ENCODE results near the gene TCL1A.
A peak's percentile ranks its signal among the peaks of the same experiment; 100 is the strongest.

Gene TCL1A

DNA sequence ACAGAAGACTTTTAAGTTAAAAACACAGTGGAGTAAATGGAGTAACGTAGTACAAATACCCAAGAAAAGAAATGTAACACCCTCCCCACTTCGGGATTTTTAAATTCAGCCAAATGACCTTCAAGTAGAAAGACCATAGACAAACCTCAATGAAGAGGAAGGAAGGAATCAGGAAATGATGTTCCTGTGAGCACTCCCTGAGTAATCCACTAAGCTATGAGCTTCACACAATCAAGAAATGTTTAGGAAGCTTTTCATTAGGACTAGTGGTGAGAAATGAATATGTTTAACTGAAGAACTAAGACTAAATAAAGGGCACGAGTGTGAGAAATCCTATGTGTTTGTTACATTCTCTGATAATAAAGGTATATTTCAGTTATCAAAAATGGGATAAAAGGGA lies 10.1 kb downstream of the TCL1A start:
- no peak for DNase-seq

DNA sequence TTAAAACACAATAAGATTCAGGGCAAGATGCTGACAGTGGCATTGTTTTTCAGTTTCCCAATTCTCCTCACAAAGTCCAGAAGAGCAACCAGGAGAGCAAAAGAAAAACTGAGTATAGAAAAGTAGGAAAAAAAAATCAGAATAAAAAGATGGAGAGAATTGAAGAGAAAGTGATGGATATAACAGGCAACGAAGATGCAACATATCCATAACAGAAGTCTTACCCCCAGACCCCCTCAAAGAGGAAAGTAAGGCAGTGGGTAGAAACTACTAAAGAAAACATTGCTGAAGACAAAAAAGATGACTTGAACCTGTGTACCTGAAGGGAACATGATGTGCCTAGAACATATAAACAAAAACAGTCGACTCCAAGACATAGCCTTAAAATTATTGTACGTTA lies 10.6 kb downstream of the TCL1A start:
- DNase-seq: no peak

DNA sequence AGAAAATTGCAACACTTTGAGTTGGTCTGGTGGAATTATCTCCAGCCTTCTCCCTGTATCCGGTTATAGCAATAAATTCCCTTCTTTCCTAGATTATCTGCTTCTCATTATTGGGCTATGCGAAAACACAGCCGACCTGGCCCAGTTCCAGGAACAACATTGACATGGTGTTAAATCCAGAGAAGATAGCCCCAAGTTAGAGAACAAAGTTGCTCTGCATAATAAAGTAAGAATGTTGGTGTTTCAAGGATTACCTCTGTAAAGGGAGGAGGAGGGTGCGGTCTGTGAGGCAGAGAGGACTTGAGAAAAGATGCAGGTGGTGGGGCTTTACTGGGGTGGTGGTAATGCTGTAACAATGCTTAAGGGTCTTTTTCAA lies 12.1 kb downstream of the TCL1A start:
- DNase-seq: no peak

DNA sequence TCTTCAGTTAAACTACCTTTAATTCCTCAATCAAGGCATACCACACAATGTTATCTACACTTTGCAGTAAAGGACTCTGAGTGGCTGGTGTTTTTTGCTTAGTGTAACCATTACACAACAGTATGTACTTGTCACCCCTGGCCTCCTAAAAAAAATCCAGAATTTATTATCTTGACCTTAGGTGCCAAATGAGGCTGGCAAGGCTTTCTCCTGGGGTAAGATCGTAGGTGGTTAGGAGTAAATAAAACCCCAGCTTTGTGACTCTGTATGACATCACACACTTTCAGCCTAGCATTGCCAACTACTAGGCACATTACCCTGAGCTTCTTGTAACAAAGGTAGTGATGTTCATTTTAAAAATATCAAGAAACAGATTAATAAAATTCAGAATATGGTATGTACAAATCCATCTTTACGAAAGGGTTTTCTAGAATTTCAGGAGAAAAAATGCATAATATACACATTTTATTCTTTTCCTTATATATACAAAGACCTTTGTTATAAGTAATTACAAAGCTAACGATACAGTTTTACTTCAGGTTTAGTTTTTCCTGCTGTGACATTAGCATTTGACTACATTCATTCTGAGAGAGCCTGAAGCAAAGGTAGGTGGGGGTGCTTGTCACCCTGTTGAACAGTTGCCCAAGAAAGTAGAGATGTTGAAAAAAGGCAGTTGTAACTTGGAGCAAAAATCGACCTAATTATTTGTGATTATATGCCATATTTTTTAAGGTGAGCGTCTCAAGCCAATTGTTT lies 13.5 kb downstream of the TCL1A start:
- no peak for DNase-seq

DNA sequence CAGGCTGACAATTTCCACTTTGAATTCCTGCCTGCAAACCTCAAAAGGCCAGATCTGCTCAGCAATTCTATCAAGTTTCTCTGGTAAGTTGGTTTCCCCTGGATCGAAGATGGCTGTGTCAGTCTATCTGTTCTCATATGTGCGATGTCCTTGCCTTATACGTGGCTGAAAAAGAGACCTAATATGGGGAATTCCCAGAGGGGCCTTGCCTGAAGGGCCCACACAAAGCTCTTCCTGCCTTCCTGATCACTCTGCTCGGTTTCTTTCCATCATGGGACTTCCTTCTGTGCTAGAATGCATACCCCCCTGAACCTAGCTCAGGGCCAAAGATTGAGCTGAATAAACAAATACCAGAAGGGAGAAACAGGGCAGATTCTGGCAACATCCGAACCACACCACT lies 14.5 kb downstream of the TCL1A start:
- DNase-seq: no peak

DNA sequence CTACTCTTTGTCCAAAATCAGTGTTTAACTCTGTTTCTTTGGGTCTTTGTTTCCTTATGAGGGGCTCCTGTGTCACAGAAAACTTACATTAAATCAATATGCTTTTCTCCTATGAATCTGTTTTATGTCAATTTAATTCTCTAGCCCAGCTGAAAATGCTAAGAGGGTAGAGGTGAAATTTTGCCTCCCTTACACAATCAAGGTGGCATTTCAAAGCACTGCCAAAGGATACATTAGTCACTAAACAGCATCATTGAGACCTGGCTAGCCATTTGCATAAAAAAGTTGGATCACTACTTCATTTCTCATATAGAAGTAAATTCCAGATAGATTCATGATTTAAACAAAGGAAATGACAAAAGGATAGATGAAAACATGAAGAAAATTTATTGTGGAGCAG lies 15.6 kb downstream of the TCL1A start:
- no peak for DNase-seq

DNA sequence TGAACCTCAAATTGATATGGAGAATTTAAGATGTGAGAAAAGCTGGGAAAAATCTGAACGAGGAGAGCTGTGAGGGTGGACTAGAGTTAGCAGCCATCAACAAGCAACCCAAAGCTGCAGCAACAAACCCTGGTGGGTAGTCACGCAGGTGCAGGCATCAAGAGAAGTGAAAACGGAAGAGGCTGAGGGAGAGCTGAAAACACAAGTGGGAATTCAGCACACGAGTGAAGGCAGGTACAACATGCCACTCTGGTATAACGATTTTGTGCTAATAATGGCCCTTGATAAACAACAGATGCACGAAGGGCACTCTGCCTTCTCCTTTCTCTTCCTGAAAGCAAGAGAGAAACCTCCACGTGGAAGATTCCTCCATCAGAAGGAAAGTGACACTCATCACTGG lies 16.2 kb downstream of the TCL1A start:
- no peak for DNase-seq

DNA sequence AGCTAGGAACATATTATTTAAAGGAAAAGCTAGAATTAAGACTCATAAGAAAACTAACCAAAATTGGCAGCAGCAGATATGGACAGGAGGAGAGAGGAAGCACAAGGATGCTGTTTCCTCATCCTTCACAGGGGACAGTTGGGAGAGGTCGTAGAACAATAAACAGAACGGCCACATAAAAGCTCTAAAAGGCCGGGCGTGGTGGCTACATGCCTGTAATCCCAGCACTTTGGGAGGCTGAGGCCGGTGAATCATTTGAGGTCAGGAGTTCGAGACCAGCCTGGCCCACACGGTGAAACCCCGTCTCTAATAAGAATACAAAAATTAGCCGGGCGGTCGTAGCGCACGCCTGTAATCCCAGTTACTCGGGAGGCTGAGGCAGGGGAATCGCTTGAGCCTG lies 17.2 kb downstream of the TCL1A start:
- no peak for DNase-seq

DNA sequence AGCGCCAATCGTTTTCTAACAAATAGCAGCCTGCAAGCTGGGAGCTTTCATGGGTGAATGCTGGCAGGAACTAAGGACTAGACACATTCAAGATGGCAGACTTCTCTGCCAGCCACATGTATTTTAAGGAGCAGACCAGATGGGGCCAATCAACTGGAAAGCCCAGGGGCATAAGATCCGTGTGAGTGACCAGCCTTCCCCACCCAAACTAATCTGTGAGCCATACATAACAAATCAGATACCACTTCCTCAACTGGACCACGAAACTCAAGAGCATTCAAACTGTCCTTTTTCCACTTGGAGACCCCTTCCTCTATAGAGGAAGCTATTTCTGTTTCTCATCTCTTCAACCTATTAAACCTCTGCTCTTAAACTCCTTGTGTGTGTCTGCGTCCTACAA lies 18.0 kb downstream of the TCL1A start:
- no peak for DNase-seq

DNA sequence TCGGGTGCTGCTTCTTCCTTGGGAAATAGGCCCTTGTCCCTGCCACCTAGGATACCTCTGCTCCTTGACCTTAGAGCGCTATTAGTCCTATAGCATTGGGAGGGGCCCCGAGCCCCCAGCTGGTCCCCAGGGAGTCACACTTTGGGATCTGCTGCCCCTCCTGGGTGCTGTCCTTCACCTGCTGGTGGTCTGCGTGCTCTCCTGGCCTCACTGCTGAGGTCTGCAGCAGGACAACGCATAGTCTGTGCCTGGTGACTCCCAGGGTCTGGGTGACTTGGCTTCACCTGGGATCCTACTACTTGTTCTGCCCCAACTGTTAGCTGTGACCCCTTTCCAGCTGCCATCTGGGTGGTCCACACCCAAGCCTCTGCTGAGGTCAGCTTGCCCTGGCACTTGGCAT lies 18.9 kb downstream of the TCL1A start:
- DNase-seq: no peak

DNA sequence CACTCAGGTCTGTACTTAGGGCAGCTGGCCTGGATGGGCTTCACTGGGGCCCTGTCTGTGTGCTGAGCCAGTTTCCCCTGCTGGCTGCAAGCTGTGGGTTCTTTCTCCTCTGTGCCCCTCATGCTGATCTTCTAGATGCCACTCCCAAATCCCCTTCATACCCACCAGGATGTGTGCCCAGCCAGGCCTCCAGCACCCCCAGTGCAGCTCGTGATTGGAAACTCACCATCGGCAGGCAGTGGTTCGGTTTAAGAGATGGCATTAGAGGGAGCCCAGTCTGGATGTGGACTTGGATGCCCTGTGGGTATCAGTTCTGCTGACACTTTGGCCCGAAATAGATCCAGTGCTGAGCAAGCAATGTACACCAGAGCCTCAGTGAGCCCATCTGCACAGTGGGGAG lies 21.8 kb downstream of the TCL1A start:
- DNase-seq: no peak

DNA sequence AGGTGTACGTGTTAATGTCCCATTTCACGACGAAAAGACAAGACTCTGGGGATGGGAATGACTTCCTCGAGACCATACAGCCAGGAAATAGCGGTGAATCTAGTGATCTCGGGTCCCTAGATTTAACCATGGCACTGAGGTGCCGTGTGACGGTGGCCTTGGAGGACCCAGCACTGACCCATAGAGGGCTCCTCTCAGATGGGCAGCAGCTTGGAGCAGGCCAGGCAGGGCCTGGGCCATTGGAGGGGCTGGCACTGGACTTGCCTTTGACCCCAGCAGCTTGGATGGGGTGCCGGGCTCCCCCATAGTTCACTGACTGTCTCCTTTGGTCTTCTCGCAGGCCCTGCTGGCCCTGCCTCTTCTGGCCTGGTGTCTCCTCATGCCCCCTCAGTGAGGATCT lies 22.3 kb downstream of the TCL1A start:
- no peak for DNase-seq

DNA sequence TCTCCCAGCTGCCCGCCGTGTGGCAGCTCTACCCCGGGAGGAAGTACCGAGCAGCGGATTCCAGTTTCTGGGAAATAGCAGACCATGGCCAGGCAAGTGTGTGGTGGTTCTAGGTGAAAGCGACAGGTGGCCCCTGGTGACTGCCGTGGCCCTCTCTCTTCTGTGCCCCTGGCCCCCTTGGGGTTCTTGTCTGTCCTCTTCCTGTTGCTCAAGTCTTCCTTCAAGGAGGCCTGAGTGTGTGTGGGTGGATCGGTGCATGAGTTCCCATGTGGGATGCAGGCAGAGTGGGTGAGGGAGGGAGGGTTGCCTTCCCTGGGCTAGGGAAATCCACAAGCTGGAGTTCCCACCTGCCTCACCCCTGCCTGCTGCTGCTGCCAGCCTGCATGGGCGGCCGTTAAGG lies 23.1 kb downstream of the TCL1A start:
- no peak for DNase-seq

DNA sequence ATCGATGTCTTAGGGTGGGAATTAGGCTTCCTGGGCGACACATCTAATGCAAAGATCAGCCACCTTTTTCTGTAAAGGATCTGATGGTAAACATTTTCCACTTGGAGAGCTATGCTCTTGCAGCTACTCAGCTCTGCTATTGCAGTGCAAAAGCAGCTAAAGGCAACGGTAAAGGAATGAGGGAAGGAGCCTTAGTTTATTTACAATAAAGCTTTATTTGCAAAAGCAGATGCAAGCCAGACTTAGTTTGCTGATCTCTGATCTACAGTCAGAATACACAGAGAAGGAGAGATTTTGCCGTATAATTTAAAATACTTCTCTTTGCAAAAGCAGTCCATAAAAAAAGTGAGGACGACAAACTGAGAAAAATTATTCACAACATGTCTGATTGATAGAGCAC lies 24.5 kb downstream of the TCL1A start:
- DNase-seq: no peak

DNA sequence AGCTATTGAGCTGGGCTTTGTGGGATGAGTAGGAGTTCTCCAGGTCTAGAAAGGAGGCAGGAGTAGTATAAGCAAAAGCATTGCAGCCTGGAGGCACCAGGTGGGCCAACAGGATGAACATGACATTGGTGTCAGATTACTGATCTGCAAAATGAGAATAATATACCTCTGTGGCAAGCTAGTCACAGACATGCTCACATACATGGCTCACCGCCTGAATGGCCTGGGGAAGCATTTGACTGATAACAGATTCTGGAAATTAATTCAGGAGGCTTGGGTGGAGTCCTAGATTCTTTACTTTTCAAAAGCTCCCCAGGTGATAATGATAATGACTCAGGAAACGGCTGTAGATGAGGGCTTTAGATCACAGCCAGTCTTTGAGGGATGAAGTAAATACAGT lies 27.0 kb downstream of the TCL1A start:
- DNase-seq: no peak

DNA sequence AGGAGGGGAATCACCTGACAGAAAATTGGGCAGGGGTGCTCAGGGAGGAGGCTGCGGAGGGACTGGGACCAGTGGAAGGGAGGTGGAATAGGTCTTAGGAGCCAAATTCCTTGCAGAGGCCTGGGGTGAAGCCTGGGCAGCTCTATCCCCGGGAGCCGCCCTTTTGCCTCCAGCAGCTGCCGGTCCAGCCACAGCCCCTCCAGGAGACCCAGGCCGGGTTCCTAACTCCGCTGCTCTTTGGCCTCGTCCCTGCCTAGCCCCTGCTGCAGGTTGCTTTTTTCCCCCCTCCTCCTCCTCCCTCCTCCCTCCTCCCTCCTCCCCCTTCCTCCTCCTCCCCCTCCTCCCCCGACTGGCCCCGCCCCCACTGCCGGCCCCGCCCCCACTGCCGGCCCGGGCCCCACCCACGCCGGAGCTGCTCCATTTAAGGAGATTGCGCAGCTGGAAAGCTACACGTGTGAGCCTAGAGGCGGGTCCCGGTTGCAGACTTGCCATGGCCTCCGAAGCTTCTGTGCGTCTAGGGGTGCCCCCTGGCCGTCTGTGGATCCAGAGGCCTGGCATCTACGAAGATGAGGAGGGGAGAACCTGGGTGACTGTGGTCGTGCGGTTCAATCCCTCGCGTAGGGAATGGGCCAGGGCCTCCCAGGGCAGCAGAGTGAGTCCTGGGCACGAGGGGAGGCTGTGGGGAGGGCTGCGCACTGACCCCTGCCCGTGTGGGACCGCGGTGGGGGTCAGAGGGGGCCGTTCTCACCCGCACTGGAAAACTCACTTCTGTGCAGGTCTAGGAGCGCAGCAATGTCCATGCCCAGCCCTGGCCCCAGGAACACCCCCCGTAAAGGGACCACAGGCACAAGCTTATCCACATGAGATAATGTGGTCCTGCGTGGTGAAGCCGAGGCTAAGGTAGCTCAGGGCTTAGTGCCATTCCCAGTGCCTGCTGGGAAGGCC lies 27.7 kb downstream of the TCL1A start, which contains the start of gene TCL1B:
Gene TCL1B, plus strand, starts transcription at position 449 of the 945 bp plus-strand sequence. Its CDS starts 42 bp downstream, at position 491.
- DNase-seq: no peak

DNA sequence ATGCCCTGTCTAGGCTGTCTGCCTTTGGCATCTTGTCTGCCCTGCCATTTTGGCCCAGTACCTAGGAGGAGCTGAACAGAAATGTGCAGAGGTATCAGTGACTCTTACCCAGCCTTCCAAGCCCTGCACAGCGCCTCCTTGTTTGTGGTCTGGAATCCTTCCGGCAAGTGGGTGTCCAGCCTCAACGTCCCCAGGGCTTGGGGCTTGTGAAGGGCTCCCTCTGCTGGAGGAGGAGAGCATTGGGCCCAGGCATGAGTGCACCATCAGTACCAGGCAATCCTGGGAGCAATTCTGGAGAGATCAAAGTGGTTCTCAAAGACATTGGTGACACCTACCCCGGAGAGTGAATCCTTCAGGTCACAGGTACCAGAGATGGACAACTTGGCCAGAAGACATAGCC lies 30.1 kb downstream of the TCL1A start:
- no peak for DNase-seq

DNA sequence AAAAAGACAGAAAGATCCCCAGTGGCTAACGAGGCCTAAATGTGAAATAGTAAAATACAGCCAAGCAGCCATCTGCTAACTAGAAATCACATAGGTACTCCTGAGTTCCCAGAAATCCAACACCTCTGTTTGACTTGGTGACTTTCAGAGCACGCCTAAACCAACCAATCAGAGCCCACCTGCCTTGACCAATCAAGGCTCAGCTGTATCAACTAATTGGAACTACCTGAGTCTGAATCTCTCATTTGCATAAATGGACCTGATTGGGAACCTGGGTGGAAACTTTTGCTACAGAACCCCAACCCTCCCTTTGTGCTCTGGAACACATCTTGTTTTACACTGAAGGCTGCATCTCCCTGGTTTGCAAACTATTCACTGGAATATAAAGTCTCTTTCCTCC lies 32.8 kb downstream of the TCL1A start:
- no peak for DNase-seq

DNA sequence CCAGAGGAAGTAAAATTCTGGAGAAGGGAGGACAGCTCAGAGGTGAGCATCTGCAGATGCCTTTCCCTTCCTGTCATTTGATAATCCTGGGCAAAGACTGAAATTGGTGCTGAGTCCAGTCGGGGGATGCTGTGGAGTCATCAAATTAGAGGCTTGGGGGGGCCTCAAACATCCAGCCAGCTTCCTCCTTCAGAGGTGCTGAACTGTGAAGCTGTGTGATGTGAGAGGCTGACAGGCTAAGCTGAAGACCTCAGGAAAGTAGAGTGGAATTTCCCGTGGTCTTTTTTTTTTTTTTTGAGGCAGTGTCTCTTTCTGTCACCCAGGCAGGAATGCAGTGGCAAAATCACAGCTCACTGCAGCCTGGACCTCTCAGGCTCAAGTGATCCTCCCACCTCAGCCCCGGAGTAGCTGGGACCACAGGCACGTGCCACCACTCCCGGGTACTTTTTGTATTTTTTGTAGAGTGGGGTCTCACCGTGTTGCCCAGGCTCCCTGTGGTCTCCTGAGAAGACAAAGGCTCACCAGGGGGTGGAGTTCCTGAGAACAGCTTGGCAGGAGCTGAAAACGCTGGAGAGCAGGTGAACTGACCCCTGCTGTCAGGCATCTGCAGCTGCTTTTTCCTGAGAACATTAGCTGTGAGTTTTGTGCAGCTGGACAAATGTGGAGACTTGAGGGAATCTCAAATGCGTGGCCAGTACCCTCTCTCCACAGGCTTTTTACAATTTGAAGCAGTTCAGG lies 33.8 kb downstream of the TCL1A start:
- DNase-seq: no peak

DNA sequence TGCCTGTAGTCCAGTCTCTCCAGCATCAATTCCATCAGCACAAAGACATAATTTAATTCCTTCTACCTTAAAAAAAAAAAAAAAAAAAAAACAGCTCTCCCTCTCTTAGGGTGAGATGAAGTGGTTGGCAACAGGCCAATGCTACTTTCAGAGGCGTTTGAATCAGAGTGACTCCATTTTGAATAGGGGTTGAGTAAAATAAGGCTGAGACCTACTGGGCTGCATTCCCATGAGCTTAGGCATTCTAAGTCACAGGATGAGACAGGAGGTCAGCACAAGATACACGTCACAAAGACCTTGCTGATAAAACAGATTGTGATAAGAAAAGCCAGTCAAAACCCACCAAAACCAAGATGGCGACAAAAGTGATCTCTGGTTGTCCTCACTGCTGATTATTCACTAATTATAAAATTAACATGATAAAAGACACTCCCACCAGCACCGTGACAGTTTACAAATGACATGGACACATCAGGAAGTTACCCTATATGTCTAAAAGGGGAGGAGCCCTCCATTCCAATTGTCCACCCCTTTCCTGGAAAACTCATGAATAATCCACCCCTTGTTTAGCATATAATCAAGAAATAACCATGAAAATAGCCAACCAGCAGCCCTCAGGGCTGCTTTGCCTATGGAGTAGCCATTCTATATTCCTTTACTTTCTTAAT lies 34.6 kb downstream of the TCL1A start:
- DNase-seq: peak; percentile 67

DNA sequence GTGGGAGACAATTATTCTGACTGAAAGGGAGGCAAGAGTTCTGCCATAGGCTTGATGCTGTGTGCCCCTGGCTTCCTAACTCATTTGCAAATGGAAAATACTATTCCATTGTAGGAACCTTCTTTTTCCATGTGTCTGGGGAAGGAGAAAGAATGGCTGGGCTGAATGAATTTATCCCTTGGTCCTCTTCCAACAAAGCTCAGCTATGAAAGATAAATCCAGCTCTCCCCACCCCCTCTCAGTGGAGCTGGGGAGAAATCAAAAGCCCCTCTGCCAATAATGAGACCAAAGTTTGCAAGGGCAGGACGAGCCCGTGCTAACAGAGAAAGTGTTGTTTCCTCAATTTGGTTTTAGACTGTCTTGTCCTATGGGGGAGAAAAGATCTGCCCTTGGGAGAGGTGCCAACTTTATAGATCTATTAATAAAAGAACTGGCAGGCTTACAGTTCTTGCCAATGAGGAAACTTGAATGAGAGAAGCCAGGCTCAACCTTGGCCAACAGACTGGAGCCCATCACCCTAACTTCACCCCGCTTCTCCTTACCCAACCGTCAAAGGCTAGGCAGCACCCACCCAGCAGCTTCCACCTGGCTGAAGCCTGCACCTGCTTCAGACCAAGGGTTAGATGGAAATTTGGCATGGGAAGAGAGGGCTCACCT lies 36.6 kb downstream of the TCL1A start:
- no peak for DNase-seq

DNA sequence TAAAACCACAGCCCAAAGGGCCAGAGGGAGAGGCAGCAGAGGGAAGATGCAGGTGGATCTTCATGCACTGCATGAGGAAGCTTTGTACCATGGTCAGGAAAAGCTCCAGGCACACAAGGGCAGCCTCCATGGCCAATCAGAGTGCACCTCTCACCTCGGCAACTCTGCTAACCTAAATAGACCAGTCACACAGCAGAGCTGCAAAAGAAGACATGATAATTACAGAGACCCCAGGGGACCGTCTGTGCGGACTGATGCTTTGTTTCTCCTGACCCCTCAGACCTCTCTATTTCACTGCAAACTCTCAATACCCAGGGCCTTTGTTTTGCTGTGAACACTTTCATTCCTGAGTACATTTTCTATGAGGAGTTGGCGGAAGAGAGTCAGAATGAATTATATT lies 38.4 kb downstream of the TCL1A start:
- DNase-seq: no peak

All from NCI-H1105 (cell line).